Subcutaneous adipose tissue (tissue), 4 donors: ENCODE results near the gene MOGAT1. TPM values are rescaled to one million over a fixed set of nuclear protein-coding genes. Genes with fewer than 3 reads are reported as not detected.

Source experiments
- CTCF ChIP-seq: fragments of 450-650 bp; IDR thresholded peaks from one replicate; pipeline ENCODE4 v1.5.1; 2016; ENCODE audit warnings: low read depth, mild to moderate bottlenecking, control low read depth, antibody characterized with exemption, moderate library complexity
- total RNA-seq, 4 donors: library from RNA; depleted of rRNA; stranded (reverse); fragments of >200 nt; gene quantifications; one replicate each; pipeline ENCODE4 v1.1.0, GENCODE V29; 2016

MOGAT1 gene
- total RNA-seq, 4 donors from 2014 or later: 2.8 to 2.9 TPM; not detected in 2

GRCh38 chr2:222689322-222689721 is 17.9 kb downstream of the MOGAT1 start:
- no peak for TF ChIP-seq CTCF

- TF ChIP-seq CTCF: no peak
Measured at GRCh38 chr2:222690564-222691200, 19.2 kb downstream of the MOGAT1 start.

- no peak for TF ChIP-seq CTCF
Measured at GRCh38 chr2:222693837-222694236, 22.4 kb downstream of the MOGAT1 start.

GRCh38 chr2:222698276-222698675 is 26.8 kb downstream of the MOGAT1 start:
- no peak for TF ChIP-seq CTCF

GRCh38 chr2:222701233-222701632 is 29.8 kb downstream of the MOGAT1 start:
- no peak for TF ChIP-seq CTCF

GRCh38 chr2:222701721-222702131 is 30.3 kb downstream of the MOGAT1 start:
- no peak for TF ChIP-seq CTCF

GRCh38 chr2:222703091-222703490 is 31.6 kb downstream of the MOGAT1 start:
- TF ChIP-seq CTCF: no peak
